ENCODE data around the gene AMIGO3.
"Not testable (repeated sequence)": the region's sequence is repeated elsewhere in the genome, so short reads cannot be mapped to it uniquely, and the experiment has no call there.

AMIGO3 gene

DNA sequence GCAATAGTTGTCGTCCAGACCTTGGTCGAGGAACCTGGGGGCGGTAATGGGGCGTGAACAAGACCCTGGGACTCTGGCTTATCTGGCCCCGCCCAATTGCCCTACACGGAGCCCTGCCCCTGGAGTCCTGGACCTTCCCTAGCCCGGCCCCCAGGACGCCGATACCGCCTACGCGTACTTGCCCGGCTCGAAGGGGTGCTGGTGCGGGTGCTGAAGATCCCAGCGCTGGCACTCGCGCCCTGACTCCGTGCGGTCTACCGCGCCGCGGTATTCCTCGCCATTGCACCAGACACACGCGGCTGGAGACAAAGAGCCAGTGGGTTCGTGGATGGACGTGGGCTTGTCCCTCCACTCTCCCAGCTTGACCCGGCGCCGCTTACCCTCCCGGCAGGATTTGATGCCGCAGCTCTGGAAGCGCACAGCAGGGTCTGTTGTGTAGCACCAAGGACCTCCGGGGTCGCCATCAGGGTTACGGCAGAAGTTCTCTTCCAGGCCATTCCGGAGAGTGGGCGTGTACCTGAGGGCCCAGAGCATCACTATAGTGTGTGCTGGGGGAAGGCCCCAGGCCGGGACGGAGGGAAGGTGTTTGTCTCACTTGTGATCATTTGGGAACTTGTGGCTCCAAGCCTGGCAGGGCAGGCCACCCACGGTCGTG lies 32.6 kb downstream of the AMIGO3 start:
- DNase-seq = peak; percentile 77

DNA sequence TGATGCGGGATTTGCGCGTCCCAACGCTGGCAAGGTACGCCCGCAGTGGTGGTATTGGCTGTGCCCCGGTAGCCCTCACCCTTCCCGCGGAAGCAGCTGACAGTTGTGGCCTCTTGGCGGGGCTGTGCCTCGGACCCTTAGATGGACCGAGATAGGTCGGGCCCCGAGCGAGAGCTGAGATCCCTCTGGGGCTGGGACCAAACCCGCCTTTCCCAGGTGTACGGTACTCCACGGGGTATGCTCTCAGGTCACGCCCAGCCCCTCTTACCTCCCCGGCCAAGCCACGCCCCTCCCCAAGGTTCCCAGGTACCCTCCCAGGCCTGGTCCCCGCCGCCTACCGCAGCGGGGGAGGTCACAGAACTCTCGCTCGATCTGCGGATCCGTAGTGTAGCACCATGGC lies 33.1 kb downstream of the AMIGO3 start:
- peak; percentile 49 for DNase-seq

DNA sequence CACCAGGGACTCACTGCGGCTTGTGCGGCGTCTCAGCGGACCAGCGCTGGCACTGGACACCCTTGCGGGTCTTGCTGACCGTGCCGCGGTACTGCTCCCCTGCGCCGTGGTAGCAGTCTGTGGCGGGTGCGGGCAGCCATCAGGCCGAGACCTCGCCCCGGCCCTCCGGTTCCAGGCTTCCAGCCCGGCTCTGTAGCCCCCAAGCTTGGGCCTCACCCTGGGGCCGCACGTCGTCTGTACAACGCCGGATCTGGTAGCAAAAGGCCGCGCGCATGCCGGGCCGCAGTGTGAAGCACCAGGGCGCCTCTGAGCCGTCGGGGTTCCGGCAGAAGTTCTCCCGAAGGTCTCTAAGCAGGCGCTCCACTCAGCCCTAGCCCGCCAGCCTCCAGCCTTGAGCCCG lies 33.6 kb downstream of the AMIGO3 start:
- DNase-seq = not testable (repeated sequence)

DNA sequence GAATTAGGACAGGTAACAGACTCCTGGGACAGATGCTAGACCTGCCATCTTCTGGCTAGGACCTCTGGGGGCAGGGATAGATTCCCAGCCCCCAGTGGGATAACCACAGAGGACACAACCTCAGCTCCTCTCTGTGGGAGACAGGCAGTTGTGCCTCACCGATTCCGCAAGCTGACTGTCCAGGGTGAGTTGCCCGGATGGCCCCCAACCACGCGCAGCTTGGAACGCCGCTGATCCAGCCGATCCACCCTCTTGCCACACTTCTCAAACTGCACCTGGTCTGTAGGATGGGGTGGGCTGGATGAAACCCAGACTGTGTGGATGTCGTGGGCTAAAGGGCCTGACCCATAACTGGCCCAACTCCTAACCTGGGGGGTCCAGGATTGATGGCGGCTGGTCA lies 34.4 kb downstream of the AMIGO3 start:
- DNase-seq = not testable (repeated sequence)

DNA sequence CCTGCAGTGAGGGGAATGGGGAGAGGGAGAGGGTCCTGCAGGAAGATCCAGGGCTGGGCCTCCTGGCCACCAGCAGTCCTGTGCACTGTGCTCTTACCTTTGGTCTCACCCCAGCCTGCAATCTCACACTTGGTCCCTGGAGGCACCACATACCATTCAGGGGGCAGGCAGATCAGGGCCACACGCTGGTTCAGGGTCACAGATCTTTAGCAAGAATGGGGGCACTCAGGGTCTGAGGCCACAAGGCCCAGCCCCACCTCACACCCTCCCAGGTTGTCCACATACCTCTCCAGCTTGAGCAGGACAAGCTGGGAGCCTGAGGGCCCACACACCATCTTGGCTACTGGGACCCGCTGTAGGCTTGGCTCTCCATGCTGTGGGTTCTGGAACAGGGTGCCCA lies 35.0 kb downstream of the AMIGO3 start:
- not testable (repeated sequence) for DNase-seq

DNA sequence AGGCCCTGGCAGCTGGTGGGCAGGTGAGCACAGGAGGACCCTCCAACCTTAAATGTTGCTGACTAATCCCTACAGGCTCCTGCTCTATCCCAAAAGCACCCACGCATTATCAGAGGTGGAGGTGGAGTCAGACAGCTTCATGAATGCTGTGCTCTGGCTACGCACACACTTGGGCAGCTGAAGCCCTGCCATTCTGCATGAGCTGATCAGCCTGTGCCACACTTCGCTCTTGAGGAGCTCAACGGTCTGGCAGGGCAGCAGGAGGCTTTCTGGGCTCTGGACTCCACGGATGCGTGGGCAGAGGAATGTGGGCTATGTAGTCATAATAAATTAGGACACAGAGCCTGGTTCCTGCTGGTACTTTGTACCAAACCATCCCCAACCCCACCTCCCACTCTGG lies 36.3 kb downstream of the AMIGO3 start:
- DNase-seq = no peak

DNA sequence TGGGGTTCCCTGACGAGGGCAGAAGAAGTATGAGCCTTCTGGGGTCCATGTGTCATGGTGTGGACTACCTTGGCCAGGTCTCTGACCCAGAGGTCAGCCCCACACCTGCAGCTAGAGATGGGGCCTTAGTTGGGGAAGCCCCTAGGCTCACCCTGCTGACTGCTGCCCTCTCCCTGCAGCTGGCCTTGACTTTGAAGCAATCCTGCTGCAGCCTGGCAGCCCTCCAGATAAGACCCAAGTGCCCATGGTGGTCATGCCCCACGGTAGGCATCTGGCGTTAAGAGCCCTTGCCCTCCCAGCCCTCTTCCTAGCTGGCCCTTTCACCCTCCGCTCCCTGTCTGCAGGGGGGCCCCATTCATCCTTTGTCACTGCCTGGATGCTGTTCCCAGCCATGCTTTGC lies 37.9 kb downstream of the AMIGO3 start:
- DNase-seq = no peak

DNA sequence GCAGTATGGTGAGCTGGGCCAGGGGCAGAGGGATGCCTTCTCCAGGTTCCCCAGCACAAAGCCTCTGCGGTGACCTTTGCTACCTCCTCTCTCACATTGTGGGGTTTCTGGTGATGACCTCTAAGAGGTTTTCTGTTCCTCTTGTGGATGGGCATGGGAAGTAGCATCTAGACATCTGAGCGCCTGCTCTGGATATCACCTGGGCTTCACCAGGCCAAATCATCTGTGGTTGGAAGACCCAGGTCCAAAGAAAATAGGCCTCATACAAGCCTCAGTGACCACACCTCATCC lies 38.3 kb downstream of the AMIGO3 start:
- DNase-seq = no peak

DNA sequence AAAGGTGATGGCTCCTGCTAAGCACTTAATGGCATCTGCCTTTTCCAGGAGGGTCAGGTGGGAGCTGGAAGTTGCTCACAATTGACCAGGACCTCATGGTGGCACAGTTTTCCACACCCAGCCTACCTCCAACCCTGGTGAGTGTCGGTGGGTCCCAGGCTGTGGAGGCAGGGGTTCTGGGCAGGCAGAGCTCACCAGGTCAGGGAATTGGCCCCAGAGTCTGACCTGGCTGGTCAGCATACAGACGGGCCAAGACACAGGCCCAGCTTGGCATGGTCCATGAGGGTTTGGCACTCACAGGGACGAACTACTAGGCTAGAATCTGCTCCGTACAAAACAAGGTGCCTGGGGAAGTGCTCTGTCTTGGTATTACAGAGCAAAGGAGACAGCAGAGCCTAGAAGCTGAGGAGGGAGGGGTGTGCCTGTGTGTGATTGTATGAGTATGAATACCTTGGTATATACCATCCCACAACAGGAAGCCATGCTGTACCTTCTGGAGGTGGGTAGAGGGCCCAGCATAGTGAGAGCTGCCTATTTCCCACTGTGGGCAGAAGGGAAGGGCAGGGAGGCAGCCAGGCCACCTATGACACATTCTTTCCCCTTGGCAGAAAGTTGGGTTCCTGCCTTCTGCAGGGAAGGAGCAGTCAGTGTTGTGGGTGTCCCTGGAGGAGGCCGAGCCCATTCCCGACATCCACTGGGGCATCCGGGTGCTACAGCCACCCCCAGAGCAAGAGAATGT lies 38.8 kb downstream of the AMIGO3 start:
- DNase-seq = no peak

DNA sequence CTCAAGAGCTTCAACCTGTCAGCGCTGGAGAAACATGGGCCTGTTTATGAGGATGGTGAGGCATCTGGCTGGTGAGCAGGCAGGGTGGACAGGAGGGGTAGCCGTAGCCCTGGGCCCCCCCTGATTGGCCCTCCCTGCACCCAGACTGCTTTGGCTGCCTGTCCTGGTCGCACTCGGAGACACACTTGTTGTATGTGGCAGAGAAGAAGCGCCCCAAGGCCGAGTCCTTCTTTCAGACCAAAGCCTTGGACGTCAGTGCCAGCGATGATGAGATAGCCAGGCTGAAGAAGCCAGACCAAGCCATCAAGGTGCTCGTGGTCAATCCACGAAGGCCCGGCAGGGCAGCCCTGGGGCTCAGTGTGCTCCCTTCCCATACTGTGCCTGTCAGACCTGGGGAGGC lies 43.6 kb downstream of the AMIGO3 start:
- DNase-seq = no peak

DNA sequence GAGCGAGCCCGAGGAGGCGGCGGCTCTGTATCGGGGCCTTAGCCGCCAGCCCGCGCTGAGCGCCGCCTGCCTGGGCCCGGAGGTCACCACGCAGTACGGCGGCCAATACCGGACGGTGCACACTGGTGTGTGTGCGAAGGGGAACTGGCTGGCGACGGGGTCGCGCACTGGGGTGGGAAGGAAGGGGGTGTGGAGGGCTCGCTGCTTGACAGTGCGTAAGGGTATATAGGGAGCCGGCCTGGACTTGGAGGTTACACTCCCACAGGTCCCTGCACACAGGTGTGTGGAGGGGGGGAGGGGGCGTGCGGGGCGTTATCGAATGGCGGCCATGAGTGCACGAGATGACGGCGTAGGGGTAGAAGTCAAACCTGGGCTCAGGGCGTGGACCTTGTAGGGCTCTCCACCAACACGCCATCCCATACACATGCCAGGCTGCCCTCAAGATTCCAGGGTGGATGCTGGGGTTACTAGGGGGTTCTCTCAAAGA lies 44.9 kb downstream of the AMIGO3 start:
- DNase-seq = peak; percentile 60

DNA sequence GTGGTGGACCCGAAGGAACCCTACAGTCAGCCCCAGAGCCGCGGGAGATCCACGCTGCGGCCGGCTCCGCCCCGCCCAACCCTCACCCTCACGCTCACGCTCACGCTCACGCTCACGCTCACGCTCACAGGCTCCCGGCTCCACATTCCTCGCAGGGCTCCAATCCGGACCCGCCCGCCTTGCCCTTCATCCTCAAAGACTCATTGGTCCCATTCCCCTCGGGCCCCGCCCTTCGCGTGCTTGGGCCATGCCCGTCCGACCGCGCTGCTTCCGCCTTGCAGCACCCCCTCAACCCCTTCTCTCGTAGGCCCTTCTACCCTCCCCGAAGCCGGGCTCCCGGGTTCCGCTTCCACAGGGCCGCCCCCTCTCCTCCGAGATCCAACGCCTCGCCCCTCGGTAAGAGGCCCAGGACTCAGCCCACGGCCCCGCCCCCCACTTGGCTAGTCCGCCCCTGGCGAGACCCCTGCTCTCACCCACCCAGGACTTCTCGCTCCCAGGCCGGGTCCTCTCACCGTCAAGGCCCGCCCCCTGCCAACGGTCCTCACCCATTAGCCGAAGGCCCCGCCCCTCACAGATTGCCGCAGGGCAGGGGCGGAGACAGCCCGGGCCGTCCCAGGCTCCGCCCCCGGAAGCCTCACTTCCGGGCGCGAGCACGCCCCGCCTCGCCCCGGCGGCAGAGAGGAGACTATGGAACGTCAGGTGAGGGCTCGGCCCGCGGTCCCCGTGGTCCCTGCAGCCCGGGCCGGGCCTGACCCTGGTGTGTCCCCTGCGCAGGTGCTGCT lies 45.6 kb downstream of the AMIGO3 start, which contains the start of gene APEH:
Gene APEH (plus strand): TSS at position 637 of the 782 bp plus-strand sequence. CDS start 51 bp downstream, at position 688.
- DNase-seq = peak; percentile 100

DNA sequence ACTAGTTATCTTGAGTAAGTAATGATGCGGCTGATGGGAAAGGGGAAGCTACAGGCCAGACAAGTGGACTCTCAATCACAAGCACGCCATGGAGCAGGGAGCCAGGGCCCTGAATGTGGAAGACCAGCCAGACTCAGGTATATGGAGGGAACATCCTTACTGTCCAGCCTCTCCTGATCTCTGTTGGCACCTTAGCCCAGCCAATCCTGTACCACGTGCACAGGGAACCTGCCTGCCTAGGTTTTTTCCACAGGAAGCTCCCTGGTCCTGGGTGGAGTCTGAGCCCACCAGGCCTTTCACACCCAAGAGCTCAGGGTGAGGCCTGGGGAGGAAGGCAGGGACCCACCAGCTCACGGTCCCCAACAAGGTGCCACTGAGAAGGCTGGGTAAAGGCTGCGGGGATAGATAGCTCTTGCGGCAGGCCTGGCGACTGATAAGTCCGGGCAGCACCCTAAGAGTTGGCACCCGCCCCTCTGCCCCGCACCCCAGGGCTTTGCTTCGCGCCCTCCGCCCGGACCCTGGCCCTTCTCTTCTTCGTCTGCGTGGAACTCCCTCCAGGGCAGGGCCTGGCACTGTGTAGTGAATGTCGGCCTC lies 46.3 kb downstream of the AMIGO3 start:
- DNase-seq = peak; percentile 63

DNA sequence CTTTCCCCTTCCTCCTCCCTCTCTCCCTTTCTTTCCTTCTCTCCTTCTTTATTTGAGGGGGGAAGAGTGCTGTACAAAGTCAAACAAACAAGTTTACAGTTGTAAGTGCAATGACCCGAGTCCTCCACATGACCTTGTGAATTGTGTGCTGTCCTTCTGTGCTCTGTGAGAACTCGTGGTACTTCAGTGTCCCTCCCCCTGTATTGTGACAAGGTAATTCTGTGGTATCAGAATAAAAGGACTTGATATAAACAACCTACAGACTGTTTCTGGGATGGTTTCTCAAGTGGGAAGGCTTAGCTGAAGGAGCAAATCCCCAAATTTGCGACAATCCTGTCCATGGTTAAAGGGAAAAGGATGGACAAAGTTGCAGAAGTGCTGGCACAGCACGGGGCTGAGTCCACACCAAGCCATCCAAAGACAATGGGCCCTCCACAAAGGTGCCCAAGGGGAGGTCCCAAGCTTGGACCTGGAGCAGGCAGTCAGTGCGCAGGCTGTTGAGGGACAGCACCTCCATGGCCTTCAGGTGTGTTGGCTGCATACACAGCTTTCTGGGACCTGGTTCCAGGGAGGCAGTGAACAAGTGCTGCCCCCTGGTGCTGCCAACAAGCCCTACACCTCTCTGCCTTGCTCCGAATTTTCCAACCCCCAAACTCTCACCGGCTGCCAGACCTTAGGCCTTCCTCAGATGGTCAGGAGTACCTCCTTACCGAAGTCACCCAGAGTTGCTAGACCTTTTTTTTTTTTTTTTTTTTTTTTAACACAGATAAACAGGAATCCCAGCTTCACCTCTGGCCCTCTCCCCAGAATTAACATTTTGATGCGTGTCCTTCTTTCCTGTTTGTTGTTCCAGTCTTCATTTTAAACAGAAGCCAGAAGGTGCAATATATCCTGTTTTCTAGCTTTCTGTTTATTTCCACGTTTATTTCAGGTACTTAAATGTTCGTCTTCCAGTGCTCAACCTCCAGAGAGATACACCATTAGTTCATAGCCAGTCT lies 47.9 kb downstream of the AMIGO3 start:
- DNase-seq = peak; percentile 81

DNA sequence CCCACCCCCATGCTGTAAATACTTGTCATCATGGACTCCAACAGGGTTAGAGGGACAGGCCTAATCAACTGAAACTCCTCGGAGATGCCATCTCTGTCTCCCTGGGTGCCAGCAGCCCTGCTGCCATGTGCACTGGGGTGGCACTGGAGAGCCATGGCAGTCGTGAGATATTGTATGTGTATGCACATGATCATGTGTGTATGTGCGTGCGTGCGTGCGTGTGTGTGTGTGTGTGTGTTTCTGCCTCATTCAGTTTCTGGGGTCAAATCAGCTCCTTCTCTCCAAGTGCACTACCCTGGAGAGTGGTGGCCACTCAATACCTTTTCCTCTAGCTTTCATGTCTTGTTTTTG lies 48.6 kb downstream of the AMIGO3 start:
- DNase-seq = no peak

DNA sequence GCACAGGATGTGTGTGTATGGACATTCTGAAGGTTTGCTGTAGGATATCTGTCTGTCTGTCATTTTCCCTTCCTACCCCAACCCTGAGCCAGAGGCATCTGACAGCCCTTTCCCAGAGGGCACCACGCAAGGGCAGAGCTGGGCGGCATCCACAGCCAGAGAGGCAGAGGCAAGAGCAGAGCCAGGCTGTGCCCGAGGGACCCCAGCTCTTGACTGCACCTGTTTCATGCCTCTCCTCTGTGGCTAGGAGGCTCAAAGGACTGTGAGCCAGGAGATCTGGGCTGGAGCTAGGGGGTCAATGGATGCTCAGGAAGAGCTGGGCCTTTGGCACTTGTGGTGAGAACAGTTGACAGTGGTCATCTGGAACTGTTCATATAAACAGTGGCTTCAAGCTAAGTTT lies 50.1 kb downstream of the AMIGO3 start:
- DNase-seq = no peak

DNA sequence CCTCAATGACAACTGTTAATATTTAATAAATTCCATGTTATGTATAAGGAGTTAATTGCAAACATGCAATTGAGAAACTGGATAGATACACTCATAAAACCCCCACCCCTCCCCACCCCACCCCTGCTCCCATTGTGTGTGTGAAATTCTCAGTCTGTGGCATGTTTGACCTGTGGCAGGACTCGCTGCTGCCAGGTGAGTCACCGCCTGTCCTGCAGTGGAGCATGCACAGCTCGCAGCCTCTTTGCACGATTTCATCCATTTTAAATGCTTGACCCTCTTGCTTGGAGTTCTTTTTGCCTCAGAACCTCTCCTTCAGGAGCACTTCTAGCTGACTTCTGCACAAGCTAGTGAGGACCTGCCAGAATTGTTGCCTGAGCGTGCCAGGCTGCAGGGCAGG lies 50.6 kb downstream of the AMIGO3 start:
- DNase-seq = no peak

DNA sequence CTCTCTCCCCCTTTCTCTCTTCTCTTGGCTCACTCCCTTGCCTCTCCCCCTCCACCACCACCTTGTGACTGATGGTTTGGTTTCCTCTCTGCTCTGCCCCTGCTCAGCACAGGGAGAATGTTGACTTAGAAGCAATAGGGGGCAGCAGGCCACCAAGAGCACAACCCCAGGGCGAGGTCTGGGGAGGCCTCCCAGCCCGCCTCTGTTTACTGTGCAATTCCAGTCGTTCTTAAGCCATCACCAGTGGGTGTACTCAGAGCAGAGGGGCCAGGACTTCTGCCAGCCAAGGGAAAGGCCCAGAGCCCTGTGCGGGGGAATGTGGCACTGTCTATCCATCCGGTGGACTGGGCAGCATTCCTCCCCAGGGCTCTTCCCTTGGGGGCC lies 51.1 kb downstream of the AMIGO3 start:
- no peak for DNase-seq

DNA sequence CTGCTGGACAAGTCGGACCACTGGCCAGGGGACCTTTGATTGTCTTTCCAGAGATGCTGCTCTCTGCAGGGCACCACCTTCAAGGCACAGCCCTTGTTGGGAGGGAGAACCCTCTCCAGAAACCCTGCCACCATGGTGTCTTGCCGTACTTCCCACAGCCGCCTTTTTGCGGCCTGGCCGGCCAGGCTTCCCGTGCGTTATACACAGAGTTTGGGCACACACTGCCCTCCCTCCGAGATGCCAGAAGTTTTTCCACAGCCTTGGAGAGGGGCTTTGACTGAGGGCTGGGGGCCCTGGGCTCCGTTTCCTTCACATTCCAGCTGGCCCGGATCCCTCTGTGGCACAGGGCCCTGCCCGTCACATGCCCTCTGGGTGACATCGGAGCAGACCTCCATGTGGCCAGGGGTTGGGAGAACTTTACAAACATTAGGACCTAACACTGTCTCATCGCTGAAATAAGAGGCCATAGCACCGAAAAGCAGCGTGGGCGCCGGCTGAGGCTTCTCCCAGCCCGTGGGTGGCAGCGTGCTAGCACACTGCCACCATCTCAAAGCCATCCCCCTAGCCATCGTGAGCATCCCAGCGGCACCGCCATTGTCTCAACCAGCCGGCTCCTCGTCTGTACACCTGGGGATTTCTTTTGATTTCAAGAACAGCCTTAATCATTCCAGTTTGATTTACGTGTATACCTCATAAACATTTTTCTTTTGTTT lies 51.6 kb downstream of the AMIGO3 start:
- DNase-seq = no peak

Measured in stimulated activated CD4-positive, alpha-beta T cell treated with anti-CD3 and anti-CD28 coated beads, Interleukin-15, amount 100 ng/mL, for 24 hours (primary cell).